CD4-positive, alpha-beta T cell treated with Interleukin-21 for 1 hour (primary cell): Measurements from ENCODE around the gene KAZALD1.

Experiments
- DNase-seq: peaks from one replicate; pipeline ENCODE4 v3.0.0-alpha.2; 2020

Gene KAZALD1

DNA sequence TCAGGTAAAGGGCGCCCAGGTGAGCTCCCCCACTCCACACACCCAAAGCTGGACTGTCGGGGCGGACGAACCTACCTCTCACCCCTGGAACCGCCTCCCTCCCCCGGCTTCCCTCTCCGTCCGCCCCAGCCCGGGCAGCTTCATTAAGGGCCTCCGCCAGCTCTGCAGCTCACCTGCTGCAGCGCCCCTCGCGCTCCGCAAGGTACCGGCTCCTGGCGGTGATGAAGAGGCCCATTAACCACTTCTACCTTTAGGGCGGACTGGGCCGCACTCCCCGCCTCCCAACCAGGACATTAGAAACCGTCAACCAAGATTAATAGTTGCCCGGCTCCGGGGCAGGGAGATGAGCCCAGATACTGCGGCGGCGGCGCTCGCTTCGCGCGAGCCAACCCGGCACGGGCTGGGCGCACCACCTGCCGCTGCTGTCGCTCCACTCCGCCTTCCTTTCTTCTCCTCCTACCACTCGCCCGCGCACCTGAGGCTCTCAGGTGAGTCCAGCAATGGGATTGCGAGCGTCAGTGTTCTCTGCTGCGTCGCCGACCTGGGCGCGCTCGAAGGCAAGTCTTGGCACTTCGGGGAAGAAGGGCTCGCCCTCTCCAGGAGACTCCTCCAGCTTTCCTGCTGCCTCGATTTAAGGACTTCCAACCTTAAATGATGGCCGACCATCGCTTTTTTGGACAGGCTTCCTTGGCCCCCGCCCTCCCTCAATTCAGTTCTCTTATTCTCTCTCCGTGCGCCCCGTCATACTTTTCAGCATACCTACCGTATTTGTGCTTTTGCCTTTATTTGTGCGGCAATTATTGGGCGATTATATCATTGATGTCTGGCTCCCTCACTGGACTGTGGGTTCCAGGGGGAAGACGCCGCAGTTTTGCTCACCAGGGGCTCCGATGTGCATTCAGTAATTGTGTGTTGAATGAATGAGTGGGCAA is 13.6 kb upstream of the KAZALD1 start:
- no peak for DNase-seq

DNA sequence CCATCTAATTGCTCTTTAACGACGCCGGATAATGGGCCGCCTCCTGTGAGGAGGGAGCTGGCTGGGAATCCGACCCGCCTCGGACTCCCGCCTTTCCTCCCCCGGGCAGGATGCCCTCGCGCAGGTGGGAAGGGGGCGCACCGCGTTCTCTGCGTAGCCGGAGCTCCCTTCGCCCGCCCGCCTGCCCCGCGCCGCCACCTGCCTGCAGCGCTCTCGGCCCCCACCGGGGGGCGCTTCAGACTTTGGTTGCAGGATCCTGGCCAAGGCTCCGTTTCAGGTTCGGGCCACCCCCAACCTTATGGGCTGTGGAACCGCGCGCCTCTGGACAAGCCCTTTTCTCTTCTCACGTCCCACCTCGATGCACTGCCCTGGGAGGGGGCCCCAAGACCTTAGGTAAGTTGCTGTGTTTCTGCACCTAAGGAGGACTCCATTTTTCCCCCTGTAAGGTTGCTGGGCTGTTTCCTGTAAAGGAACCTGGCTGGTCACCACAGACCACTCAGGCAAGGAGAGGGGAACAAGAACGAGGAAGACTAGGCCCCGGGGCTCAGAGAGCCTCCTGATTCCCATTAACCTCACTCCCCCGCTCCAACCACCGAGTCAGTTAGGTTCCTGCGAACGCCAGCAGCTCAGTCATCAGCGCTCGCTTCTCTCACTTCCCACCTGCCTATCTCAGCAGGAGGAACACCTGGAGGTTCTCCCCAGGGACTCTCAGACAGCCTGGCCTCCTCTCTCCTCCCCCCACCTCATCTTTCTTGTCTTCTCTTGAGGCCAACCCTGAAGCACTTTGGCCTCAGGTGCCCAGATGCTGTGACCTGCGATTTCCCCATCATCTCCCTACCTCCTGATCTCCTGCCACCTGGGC is 11.3 kb upstream of the KAZALD1 start:
- DNase-seq: peak; percentile 82

DNA sequence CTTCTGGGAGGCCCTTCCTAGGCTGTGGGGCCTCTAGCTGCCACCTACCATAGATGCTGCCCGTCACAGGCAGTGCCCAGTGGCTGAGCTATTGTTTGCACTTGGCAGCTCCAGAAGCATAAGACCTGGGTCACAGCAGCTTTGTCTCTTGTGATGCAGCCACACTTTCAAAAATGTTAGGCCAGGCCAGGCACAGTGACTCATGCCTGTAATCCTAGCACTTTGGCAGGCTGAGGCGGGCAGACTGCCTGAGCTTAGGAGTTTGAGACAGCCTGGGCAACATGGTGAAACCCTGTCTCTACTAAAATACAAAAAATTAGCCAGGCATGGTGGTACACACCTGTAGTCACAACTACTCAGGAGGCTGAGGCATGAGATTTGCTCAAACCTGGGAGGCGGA is 9.5 kb upstream of the KAZALD1 start:
- DNase-seq: no peak

DNA sequence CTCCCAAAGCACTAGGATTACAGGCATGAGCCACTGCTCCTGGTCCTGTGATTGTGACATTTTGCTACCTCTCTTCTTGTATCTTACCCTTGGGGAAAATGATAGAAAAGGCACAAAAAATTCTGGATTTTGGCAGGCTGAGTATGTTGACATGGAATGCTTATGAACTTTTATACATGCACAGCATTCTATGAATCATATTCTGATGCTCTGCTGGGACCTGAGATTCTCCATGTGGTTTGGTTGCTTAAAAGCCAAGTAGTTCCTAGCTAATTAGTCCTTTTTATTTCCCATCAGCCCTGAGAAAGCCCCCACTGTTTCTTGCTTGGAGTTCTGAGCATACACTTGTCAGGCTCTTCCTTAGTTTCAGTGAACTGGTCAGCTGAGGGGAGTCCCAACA is 8.3 kb upstream of the KAZALD1 start:
- no peak for DNase-seq

DNA sequence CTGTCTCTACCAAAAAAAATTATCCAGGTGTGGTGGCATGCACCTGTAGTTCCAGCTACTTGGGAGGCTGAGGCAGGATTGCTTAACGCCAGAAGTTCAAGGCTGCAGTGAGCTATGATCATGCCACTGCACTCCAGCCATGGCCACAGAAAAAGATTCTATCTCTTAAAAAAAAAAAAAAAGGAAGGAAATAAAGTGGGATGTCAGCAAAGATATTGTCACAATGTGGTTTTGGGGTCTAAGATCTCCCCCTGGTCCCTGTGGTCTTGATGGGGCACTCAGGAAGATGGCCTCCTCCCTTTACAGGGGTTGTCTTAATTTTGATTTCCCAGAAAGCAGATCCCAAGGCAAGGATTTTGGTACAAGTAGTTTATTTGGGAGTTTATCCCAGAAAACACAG is 7.4 kb upstream of the KAZALD1 start:
- DNase-seq: no peak

DNA sequence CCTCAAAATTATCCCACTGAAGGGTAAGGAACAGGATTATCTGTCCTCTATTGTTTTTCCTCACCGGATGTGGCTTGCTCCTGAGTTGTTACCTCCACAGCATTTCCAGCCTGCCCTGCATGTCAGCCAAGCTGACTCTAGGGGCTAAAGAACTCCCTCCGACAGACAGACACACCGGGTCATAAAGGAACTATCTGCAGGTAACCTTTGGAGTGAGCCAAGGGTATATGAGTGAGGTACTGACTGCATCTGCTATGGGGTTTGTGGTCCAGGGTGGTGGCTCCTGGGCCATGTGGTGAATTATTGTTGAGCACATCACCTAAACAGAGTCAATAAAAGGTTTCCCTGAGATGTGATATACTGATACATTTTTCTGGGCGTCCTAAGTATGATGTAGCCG is 6.9 kb upstream of the KAZALD1 start:
- no peak for DNase-seq

DNA sequence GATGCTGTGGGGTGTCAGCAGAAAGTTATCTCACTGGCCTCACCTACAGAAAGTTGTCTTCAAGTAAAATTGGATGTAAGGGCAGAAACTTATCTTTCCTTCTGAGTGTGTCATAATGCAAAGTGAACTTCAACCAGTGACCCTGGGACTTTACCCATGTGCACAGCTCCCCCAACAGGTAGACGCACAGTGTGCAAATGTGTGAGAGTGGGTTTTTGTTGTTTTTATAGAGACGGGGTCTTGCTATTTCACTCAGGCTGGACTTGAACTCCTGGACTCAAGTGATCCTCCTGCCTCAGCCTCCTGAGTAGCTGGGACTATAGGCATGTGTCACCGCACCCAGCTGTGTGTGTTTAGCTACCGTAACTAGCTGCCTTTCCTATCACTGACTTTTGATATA is 6.4 kb upstream of the KAZALD1 start:
- DNase-seq: no peak

DNA sequence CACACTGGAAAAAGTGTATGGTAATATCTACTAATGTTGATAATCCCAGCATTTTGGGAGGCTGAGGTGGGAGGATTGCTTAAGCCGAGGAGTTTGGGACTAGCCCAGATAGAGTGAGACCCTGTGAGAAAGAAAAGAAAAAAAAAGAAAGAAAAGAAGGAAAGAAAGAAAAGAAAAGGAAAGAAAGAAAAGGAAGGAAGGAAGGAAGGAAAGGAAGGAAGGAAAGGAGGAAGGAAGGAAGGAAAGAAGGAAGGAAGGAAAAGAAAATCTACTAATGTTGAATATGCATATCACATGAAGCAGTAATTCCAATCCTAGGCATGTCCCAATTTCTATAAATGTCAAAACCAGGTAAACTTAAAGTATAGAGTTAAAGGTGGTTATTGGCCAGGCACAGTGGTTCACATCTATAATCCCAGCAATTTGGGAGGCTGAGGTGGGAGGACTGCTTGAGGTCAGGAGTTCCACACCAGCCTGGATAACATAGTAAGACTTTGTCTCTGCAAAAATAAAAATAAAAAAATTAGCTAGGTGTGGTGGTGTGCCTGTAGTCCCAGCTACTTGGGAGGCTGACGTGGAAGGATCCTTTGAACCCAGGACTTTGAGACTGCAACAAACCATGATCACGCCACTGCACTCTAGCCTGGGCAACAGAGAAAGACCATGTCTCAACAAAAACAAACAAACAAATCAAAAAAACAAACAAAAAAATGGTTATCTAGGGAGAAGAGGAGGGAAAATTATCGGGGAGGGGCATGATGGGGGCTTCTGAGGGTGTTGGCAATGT is 5.2 kb upstream of the KAZALD1 start:
- DNase-seq: no peak

DNA sequence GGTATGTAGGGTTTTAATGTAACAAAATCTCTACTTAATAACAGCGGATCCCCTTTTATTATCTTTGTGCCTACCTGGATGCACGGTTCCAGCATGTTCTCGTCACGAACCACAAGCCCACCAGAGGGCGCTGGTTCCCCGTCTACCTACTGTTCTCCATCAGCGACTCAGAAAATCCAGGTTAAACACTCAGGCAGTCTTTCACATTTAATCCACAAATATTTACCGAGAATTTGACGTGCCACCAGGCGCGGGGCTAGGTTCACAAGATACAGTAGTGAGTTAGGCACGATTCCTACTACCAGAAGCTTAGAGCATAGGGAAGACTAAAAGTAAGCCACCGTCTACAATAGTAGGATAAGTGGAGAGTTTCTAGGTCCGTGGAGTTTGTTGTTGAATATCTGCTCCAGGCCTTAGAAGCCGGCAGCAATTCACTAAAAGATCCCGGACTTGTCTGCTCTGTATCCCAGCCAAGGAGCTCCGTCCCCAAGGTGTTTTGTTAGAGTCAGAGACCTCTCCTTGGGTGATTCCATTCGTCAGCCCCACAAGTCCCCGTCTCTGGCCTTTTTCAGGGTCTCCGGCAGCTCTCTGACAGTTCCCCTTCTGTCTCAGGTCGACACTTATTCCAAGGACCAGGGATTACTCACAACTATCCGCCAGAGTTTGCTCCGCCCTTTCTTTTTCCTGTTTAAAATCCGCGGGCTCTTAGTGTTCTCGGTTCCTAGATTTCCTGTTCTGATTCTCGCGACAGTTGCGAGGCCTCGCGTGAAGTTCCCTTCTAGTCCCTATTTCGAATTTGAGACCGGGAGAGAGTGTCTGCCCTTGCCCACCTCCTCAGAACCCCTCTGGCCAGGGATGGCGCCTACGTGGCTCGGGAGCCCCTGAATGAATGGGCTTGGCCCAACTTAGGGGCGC is 1.5 kb upstream of the KAZALD1 start:
- DNase-seq: peak; percentile 91

DNA sequence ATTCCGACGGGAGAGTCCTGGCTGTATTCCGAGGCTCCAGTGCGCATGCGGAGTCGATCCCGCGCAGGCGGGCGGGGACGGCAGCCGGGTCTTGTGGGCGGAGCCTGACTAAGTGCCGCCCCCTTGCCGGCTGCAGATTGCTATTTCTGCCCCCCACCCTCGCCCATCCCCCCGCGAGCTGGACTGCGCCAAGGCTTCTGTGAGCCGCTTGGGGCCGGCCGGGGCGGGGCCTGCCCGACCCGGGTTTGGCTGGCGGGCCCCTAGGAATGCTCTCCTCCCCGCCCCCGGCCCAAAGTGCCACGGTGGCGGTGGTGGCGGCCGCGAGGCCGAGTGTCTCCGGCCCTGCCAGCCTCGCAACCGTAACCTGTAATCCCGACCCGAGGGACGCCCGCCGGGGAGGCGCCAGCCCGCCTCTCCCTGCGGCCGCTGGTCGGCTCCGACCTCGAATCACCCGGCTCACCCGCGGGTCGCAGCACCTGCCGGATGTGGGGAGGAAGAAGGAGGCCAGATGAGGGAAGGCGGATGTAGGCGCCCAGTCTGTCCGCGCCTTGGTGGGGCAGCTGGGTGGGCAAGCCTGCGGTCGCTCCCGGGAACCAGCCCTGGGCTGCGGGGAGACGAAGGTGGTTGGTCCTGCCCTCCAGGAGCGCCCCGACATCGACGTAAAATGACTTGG is 702 bp upstream of the KAZALD1 start:
- peak; percentile 89 for DNase-seq

DNA sequence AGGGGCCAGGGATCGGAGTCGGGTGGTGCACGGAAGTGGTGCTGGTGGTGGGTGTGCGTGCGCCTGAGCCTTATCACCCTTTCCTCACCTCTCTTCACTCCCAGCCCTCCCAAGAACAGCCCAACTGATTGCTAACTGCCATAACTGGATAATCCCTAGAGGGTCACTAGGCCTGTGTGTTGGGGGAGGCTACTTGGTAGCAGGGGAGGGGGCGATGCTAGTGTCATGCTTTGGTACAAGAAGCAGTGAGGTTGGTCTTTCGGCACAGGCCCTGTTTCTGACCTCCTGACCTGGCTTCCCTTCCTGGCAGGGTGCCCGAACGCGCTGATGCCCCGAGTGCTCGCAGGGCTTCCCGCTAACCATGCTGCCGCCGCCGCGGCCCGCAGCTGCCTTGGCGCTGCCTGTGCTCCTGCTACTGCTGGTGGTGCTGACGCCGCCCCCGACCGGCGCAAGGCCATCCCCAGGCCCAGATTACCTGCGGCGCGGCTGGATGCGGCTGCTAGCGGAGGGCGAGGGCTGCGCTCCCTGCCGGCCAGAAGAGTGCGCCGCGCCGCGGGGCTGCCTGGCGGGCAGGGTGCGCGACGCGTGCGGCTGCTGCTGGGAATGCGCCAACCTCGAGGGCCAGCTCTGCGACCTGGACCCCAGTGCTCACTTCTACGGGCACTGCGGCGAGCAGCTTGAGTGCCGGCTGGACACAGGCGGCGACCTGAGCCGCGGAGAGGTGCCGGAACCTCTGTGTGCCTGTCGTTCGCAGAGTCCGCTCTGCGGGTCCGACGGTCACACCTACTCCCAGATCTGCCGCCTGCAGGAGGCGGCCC is 652 bp downstream of the KAZALD1 start:
- DNase-seq: peak; percentile 56

DNA sequence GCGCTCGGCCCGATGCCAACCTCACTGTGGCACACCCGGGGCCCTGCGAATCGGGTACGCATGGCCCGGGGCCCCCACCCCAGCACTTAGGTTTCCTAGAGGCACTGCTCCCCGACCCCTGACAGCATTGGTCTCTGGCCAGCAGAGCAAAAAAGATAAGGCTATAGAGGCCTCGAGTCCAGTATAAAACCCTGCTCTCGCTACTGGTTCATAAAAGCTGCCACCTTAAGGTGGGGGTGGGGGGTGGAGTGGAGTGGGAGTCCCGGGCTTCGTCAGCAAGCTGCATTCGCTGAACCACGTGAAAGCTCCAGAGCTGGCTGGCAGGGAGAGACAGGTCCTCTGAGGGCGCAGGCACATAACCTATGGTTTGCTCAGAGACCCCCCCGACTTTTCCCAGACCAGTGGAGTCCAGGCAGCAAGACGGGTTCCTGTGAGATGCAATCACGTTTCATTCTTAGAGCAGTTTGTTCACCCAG is 1.3 kb downstream of the KAZALD1 start:
- no peak for DNase-seq

DNA sequence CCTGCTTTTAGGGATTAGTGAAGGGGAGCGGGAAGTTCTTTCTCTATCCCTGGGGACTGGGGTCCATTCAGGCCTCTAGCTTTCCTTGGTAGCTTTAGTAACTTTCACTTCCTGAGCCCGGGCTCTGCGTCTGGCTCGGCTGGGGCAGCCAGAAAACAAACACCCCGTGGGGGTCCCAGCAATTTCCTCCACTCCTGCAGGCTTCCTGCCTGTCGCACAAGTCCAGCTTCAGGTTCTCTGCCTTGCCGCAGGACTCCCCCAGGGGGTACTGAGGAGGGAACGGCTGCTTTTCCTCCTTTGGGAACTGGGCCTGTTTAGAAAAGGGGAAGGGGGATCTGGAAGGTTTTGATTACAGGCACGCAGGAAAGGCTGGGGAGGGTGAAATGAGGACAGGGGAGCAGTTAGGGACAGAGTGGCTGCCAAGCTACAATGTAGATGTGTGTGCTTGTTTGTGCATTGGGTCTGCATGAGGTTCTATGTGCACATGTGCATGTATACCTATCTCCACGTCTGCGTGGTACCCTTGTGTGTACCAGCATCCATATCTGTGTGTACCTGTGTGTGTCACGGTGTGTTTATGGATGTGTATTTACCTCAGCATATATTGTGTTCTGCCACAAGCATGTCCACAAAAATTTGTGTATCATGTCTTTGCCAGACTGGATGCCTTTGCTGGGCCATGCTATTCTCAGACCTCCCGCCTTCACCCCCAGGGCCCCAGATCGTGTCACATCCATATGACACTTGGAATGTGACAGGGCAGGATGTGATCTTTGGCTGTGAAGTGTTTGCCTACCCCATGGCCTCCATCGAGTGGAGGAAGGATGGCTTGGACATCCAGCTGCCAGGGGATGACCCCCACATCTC is 2.0 kb downstream of the KAZALD1 start:
- DNase-seq: no peak

DNA sequence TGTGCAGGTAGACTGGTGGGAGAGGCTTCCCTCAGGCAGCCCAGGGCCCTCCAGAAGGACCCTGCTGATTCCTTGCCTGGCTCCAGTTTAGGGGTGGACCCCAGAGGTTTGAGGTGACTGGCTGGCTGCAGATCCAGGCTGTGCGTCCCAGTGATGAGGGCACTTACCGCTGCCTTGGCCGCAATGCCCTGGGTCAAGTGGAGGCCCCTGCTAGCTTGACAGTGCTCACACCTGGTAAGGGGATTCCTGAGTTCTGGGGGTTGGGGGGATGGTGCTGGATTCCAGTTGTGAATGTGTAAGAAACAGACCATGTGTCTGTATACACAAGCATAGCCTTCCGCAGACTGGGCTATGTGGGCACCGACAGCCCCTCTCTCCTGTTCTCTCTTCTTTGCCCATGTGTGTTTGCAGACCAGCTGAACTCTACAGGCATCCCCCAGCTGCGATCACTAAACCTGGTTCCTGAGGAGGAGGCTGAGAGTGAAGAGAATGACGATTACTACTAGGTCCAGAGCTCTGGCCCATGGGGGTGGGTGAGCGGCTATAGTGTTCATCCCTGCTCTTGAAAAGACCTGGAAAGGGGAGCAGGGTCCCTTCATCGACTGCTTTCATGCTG is 2.7 kb downstream of the KAZALD1 start:
- DNase-seq: no peak

DNA sequence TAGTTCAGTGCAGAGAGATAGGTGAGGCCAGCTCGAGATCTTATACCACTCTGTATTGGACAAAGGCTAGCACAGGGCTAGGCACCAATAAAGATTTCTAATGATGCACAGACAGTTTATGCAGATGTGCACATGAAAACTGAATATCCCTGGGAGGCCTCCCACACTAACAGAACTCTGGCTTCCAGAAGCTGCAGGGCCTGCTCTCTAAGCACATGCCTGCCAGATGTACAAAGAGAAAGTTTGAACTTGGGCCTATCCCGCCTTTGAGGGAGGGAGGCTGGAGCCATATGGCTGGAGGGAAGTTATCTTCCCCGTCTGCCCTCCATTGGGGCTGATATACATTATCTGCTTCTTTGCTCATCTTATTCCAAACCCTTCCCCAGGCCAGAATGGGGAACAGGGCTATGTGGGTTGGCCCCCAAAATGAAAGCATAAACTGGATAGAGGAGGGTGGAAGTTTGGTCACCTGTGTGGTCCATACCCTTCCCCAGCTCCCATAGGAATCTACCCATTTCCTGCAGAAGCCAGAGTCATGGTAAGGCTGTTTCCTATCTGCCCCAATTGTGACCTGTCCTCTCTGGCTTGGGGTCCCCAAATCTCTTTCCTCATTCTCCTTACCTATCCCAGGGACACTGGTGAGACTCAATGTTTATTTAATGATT is 3.8 kb downstream of the KAZALD1 start:
- DNase-seq: no peak

DNA sequence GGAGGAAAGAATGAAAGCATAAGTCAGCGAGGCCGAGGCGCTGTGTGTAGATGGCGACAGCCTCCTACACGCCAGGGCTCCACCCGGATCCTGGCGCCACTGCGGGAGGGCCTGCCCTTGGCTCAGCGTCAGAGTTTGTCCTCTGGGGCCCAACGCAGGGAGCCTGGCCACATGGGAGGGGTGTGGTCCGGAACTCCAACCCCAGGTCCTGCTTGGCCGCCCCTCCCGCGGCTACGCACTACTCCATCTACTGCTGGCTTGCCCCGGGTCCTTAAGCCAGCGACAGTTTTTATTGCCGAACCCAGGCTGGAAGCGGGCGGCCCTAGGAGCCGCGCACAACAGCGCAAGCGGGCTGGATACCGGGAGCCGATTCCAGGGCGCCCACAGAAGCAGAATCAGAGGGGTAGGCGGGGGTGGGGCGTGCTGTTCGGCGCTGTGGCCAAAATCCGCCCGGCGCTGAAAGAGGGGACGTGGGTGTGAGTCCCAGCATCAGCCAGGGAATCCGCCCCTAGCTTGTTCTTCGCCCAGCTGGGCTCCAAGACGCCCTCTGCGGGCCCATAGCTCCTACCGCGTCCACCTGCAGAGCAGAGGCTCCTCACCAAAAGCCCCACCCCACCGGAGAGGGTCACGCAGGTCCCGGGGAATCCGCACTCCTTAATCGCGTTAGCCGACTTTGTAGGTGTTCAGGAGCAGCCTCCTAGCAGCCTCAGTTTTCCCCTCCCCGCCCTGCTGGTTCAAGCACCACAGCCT is 4.5 kb downstream of the KAZALD1 start:
- peak; percentile 58 for DNase-seq

DNA sequence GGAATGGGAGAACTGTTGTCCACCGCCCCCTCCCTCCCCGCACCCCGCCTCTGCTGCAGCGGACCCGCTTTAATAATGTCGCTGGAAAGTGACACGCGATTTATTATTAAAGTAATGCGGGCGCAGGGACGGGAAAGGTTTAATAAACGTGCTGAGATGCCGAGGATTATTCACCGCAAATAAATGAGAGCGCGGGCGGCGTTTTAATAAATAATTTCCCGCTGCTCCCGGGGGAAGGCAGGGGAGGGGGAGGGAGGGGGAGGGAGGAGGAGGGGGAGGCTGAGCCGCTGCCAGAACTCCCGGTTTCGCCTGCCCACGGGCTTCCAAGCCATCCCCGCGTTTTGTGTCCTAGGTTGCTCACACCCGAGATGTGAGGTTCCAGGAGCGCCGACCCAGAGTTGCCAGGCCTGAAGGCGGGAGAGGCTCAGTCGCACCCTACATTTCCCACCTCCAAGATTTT is 5.1 kb downstream of the KAZALD1 start:
- DNase-seq: no peak
